Spleen (tissue), 11 donors: ENCODE measurements around the gene ADD2. TPM values are rescaled to one million over a fixed set of nuclear protein-coding genes. Genes with fewer than 3 reads are reported as not detected.

ENCODE experiments used
- DNase-seq: peaks from one replicate; pipeline ENCODE4 v3.0.0-alpha.2; 2020
- H3K27ac ChIP-seq, 8 donors: fragments of 200-600 bp; sonication (generic) in 7 of 8; 1 replicate in 4 of 8; 2 replicates in 4 of 8; pipeline versions ENCODE4 v1.5.0 to v1.8.0; 2016 to 2021; ENCODE audit warnings: inconsistent platforms in 4 of 8, mild to moderate bottlenecking in 4 of 8, moderate library complexity in 1 of 8
- H3K27me3 ChIP-seq, 7 donors: fragments of 200-600 bp; sonication (generic) in 6 of 7; replicated peaks in 1 of 7; 1 replicate in 4 of 7; 2 replicates in 3 of 7; pipeline versions ENCODE4 v1.5.0 to v1.8.0; 2016 to 2021; ENCODE audit warnings: inconsistent platforms in 3 of 7, mild to moderate bottlenecking in 1 of 7
- H3K36me3 ChIP-seq, 6 donors: fragments of 200-600 bp; sonication (generic) in 5 of 6; 1 replicate in 4 of 6; 2 replicates in 2 of 6; pipeline versions ENCODE4 v1.5.0 to v1.8.0; 2016 to 2021; ENCODE audit warnings: inconsistent platforms in 2 of 6
- H3K4me1 ChIP-seq, 6 donors: fragments of 200-600 bp; sonication (generic) in 5 of 6; 1 replicate in 3 of 6; 2 replicates in 3 of 6; pipeline versions ENCODE4 v1.5.0 to v1.8.0; 2016 to 2021; ENCODE audit warnings: inconsistent platforms in 3 of 6
- H3K4me3 ChIP-seq, 8 donors: fragments of 200-600 bp; sonication (generic) in 7 of 8; 1 replicate in 4 of 8; 2 replicates in 4 of 8; pipeline versions ENCODE4 v1.5.0 to v1.8.0; 2016 to 2021; ENCODE audit warnings: inconsistent platforms in 4 of 8, mild to moderate bottlenecking in 4 of 8, moderate library complexity in 2 of 8
- H3K9me3 ChIP-seq, 8 donors: fragments of 200-600 bp; sonication (generic) in 7 of 8; 1 replicate in 4 of 8; 2 replicates in 4 of 8; pipeline versions ENCODE4 v1.5.0 to v1.8.0; 2016 to 2021; ENCODE audit warnings: inconsistent platforms in 4 of 8
- CTCF ChIP-seq, 11 experiments: fragments of 200-600 bp in 7 of 11; fragments of 450-650 bp in 4 of 11; sonication (generic) in 4 of 11; IDR thresholded peaks in 8 of 11; conservative IDR thresholded peaks in 3 of 11; 1 replicate in 7 of 11; 2 replicates in 4 of 11; pipeline versions ENCODE4 v1.4.0 to v1.8.0; 2016 to 2021; ENCODE audit warnings: antibody characterized with exemption in 11 of 11, inconsistent platforms in 4 of 11, mild to moderate bottlenecking in 1 of 11
- POLR2A ChIP-seq, 3 donors: fragments of 450-650 bp; IDR thresholded peaks; one replicate each; pipeline ENCODE4 v1.5.1; 2017; ENCODE audit warnings: antibody characterized with exemption in 3 of 3, mild to moderate bottlenecking in 1 of 3
- POLR2AphosphoS5 ChIP-seq, 3 donors: sonication (generic); formaldehyde crosslinking; IDR thresholded peaks; one replicate each; pipeline ENCODE4 v1.5.1; 2017; ENCODE audit warnings: antibody characterized with exemption in 3 of 3
- WGBS, 5 donors: extraction: QIAGEN DNeasy Blood & Tissue Kit in 3 of 5; methylation state at CpG; one replicate each; pipeline versions ENCODE4 v1.1.5 to v1.1.7; 2013 to 2018; 5-methylcytosine and 5-hydroxymethylcytosine counted together
- intact Hi-C: fragments of 100-400 bp; cut with DNase I; formaldehyde crosslinking; loops from one replicate; pipeline ENCODE4 v1.15.0; 2023; ENCODE audit warnings: low total_unique reads
- polyA plus RNA-seq, 3 donors: library from polyadenylated mRNA; stranded (reverse); fragments of 200-250 nt; gene quantifications; one replicate each; pipeline ENCODE4 v1.2.1, GENCODE V29; 2013
- total RNA-seq, 7 donors: library from RNA; depleted of rRNA in 3 of 7; stranded (reverse); fragments of >200 nt in 3 of 7; fragmentation: NEBNext Ultra II Directional in 4 of 7; extraction: Animal tissue kit (Norgen Biotek cat#: 25700) in 4 of 7; gene quantifications; one replicate each; pipeline versions ENCODE4 v1.1.0 to v1.2.1, GENCODE V29; 2016 to 2021
- donor health status: healthy with polysubstance abuse.
- donor health status: DM: no; HTN: no; CAD: no; lungs with moderate emphysema.
- donor health status: DM: no; HTN: no; CAD: no.
- donor health status: Bipolar disorder and iron deficiency.
- donor health status: healthy.
- donor health status: DM: no; HTN: no; CAD: no.
- donor health status: DM: yes; HTN: yes; CAD: no.

The ADD2 gene
- total and polyA plus RNA-seq, 10 donors: 0.47 to 7.1 (median 3.8) TPM

- Histone ChIP-seq H3K4me3 (no peak overlapping the region), H3K4me1 (no peaks in the 10 kb centered on the region), H3K27ac (no peak overlapping the region), H3K9me3 (no peaks in the 10 kb centered on the region), H3K27me3 (no peaks in the 10 kb centered on the region), H3K36me3 (no peaks in the 10 kb centered on the region)
- DNase-seq: no peak
- no peak for TF ChIP-seq POLR2AphosphoS5 (IDR thresholded peaks at IDR 0.05)
- no peak for TF ChIP-seq POLR2A (IDR thresholded peaks at IDR 0.05)
- TF ChIP-seq CTCF (IDR thresholded peaks at IDR 0.05 in 8 of 11, conservative IDR thresholded peaks at IDR 0.05 in 3 of 11): no peak
- WGBS, 5 donors: 92 to 100% (median 97%) methylated on average over 3 of the region's 3 CpGs
- intact Hi-C loops: no loop called here
Observed at GRCh38 chr2:70725505-70725904, 42.5 kb downstream of the ADD2 start.

- TF ChIP-seq CTCF (IDR thresholded peaks at IDR 0.05 in 8 of 11, conservative IDR thresholded peaks at IDR 0.05 in 3 of 11): no peak
- TF ChIP-seq POLR2A (IDR thresholded peaks at IDR 0.05): no peak
- TF ChIP-seq POLR2AphosphoS5 (IDR thresholded peaks at IDR 0.05): no peak
- Histone ChIP-seq H3K4me3 (no peak overlapping the region), H3K27me3 (no peaks in the 10 kb centered on the region), H3K9me3 (no peaks in the 10 kb centered on the region), H3K4me1 (no peaks in the 10 kb centered on the region), H3K36me3 (no peaks in the 10 kb centered on the region), H3K27ac (no peak overlapping the region)
- intact Hi-C loops: no loop called here
- WGBS, 5 donors: 83 to 94% (median 93%) methylated on average over 7 of the region's 7 CpGs
- no peak for DNase-seq
Observed at GRCh38 chr2:70724366-70724765, 43.6 kb downstream of the ADD2 start.

- no peak overlapping the region for H3K27ac ChIP-seq
- WGBS, 5 donors: 82 to 93% (median 90%) methylated on average over 5 of the region's 5 CpGs
- H3K4me1 ChIP-seq: no peaks in the 10 kb centered on the region
- no peak overlapping the region for H3K4me3 ChIP-seq
- no peak for TF ChIP-seq POLR2A (IDR thresholded peaks at IDR 0.05)
- no peak for TF ChIP-seq CTCF (IDR thresholded peaks at IDR 0.05 in 8 of 11, conservative IDR thresholded peaks at IDR 0.05 in 3 of 11)
- TF ChIP-seq POLR2AphosphoS5 (IDR thresholded peaks at IDR 0.05): no peak
- H3K27me3 ChIP-seq: no peaks in the 10 kb centered on the region
- intact Hi-C loops: no loop called here
- H3K9me3 ChIP-seq: no peaks in the 10 kb centered on the region
- H3K36me3 ChIP-seq: no peaks in the 10 kb centered on the region
- DNase-seq: no peak
Observed at GRCh38 chr2:70723286-70723885, 44.6 kb downstream of the ADD2 start.

DNA sequence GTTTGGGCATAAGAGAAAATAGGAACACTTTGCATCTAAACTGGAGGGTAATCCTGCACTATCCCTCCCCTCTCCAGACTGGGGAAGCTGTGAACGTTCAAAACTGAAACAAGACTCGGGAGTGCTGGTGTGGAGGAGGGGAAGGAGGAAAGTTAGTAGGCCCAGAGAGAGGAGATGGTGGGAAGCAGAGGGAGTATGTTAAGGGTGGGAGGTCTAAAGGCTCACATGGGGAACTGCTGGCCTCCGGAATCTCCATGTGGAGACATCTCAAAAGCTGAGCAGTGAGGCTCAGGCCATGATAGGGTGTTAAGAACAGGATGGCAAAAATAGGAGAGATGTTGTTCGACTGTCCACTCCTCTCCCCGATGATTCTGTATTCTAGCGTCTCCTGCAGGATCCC, 47.9 kb downstream of the ADD2 start:
- Histone ChIP-seq H3K4me3 (no peak overlapping the region), H3K36me3 (no peaks in the 10 kb centered on the region), H3K4me1 (no peaks in the 10 kb centered on the region), H3K27me3 (no peaks in the 10 kb centered on the region), H3K9me3 (no peaks in the 10 kb centered on the region), H3K27ac (no peak overlapping the region)
- intact Hi-C loops: no loop called here
- no peak for DNase-seq
- no peak for TF ChIP-seq POLR2A (IDR thresholded peaks at IDR 0.05)
- TF ChIP-seq CTCF (IDR thresholded peaks at IDR 0.05 in 8 of 11, conservative IDR thresholded peaks at IDR 0.05 in 3 of 11): no peak
- TF ChIP-seq POLR2AphosphoS5 (IDR thresholded peaks at IDR 0.05): no peak
- WGBS, 5 donors: 69 to 84% (median 75%) methylated on average over 6 of the region's 6 CpGs
